Activated naive CD4-positive, alpha-beta T cell (primary cell): ENCODE results near the gene LRP8.

Experiments
- DNase-seq, 4 experiments: peaks; one replicate each; lab custom pipeline; 2025; lab: John Stamatoyannopoulos, UW

The LRP8 gene

GRCh38 chr1:53328009-53328461 is at the start of gene LRP8:
Gene LRP8 (minus strand): TSS chr1:53328070. CDS start chr1:53327912, 158 bp downstream.
- DNase-seq = peak; percentile 47 to 72 (median 59)

GRCh38 chr1:53377438-53377841 is 49.6 kb upstream of the LRP8 start:
- no peak for DNase-seq

GRCh38 chr1:53376742-53377437 is 49.0 kb upstream of the LRP8 start:
- no peak for DNase-seq

GRCh38 chr1:53376041-53376461 is 48.2 kb upstream of the LRP8 start:
- no peak for DNase-seq

- no peak for DNase-seq
These were observed 47.6 kb upstream of the LRP8 start for GRCh38 chr1:53375440-53375839.

GRCh38 chr1:53373246-53373645 is 45.4 kb upstream of the LRP8 start:
- no peak for DNase-seq

GRCh38 chr1:53372501-53372951 is 44.7 kb upstream of the LRP8 start:
- DNase-seq = no peak

- no peak for DNase-seq
These were observed 44.0 kb upstream of the LRP8 start for GRCh38 chr1:53371851-53372250.

GRCh38 chr1:53371121-53371666 is 43.3 kb upstream of the LRP8 start:
- no peak for DNase-seq

- no peak for DNase-seq
These were observed 42.6 kb upstream of the LRP8 start for GRCh38 chr1:53370369-53370961.

GRCh38 chr1:53369761-53370160 is 41.9 kb upstream of the LRP8 start:
- DNase-seq = no peak

- DNase-seq = no peak
These were observed 41.3 kb upstream of the LRP8 start for GRCh38 chr1:53369034-53369750.

- DNase-seq = no peak
These were observed 40.6 kb upstream of the LRP8 start for GRCh38 chr1:53368314-53369033.

- peak in 1 of 4 experiments; percentile 15 for DNase-seq
These were observed 39.8 kb upstream of the LRP8 start for GRCh38 chr1:53367503-53368313.

GRCh38 chr1:53366901-53367502 is 39.1 kb upstream of the LRP8 start:
- no peak for DNase-seq

- no peak for DNase-seq
These were observed 37.7 kb upstream of the LRP8 start for GRCh38 chr1:53365437-53366063.

GRCh38 chr1:53362851-53363642 is 35.2 kb upstream of the LRP8 start:
- no peak for DNase-seq

- DNase-seq = no peak
These were observed 34.4 kb upstream of the LRP8 start for GRCh38 chr1:53362270-53362669.

- DNase-seq = no peak
These were observed 33.7 kb upstream of the LRP8 start for GRCh38 chr1:53361541-53361961.
